ENCODE results near the gene LDLRAD4.

Gene LDLRAD4

DNA sequence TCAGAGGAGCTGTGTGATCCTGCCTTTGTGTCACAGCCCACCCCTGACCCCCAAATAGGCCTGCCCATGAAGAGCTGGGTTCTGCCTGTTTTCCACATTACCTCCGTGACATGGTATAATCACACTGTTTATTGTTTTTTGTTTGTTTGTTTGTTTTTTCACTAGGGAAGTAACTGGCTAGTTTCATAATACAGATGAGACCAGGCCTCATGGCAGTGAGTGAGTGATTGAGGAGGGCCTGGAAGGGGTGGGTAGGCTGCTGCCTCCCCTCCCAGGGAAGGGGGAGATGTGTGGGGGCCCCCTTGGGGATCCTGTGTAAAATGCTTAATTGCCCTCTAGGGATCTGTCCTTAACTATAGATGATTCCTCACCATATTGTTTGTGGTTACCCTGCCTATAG, 190.5 kb downstream of the LDLRAD4 start:
- DNase-seq (ENCODE audit: low spot score) = no peak

DNA sequence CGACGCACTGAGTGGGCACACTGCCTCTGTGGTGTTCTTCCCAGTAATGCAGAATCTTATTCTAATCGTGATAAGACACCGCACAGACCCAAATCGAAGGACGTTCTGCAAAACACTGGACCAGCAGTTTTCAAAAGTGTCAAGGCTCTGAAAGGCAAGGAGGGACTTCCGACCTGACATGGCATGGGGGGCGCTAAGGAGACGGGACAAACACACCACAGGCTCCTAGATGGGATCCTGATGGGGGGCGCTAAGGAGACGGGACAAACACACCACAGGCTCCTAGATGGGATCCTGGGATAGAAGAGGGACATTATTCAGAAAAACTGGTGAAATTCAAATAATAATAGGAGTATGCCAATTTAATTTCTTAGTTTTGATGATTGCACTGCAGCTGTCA, 191.4 kb downstream of the LDLRAD4 start:
- no peak for DNase-seq (ENCODE audit: low spot score)

GRCh38 chr18:13410471-13410870, 191.9 kb downstream of the LDLRAD4 start:
- DNase-seq (ENCODE audit: low spot score) = no peak

GRCh38 chr18:13412017-13412416, 193.5 kb downstream of the LDLRAD4 start:
- DNase-seq (ENCODE audit: low spot score) = no peak

GRCh38 chr18:13412901-13413300, 194.3 kb downstream of the LDLRAD4 start:
- no peak for DNase-seq (ENCODE audit: low spot score)

- no peak for DNase-seq (ENCODE audit: low spot score)
Measured at GRCh38 chr18:13414102-13414501, 195.5 kb downstream of the LDLRAD4 start.

DNA sequence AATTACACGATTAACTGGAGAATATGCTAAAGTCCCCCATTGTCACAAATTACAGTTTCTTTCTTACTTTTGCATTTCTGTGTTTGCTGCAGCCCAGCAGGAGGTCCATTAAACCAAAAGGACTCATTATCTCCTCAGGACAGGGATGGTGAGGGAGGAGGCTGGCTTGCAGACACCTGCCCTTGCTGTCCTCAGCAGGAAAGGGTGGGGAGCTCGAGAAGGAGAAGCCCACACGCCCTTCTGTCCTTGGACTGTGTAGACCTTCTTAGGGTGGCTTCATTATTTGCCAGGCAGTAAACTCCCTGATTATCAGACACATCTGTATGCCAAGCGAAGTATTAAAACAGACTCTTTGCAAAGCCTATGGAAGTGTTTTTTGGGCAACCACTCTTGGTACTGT, 196.0 kb downstream of the LDLRAD4 start:
- DNase-seq (ENCODE audit: low spot score) = no peak

GRCh38 chr18:13415736-13416135, 197.2 kb downstream of the LDLRAD4 start:
- no peak for DNase-seq (ENCODE audit: low spot score)

DNA sequence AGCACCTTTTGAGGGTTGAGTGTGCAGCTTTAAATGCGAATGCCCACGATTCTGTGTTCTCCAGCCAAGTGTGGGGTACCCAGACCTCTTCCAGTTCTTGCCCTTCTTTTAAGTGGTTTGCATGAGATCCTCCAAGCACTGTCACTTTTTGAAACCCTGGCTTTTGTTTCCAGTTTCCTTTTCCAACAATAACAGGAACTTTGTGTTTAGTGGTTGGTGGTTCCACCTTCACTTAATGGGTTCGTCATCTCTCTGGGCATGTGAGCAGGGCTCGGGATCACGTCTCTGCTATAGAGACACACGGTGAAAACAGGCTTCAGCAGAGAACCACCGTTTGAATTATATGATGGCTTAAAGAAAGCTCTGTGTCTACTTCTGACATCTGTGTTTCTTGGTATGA, 197.6 kb downstream of the LDLRAD4 start:
- DNase-seq (ENCODE audit: low spot score) = no peak

DNA sequence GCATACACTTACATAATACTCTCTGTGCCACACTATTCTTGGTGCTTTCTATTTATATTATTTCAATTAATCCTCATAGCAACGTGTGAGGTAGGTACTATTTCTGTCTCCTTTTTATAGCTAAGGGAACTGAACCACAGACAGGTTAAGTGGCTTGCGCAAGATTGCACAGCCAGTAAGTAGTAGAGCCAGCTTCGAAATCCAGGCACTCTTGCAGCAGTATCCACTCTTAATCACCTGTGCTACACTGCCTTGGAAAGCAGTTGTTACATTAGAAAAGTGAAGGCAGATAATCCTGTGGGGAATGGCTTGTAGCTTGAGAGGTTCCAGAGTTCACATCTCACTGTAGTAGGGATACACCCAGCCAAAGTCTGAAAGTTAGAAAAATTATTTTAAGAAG, 198.3 kb downstream of the LDLRAD4 start:
- no peak for DNase-seq (ENCODE audit: low spot score)

GRCh38 chr18:13418013-13418710, 199.6 kb downstream of the LDLRAD4 start:
- no peak for DNase-seq (ENCODE audit: low spot score)

DNA sequence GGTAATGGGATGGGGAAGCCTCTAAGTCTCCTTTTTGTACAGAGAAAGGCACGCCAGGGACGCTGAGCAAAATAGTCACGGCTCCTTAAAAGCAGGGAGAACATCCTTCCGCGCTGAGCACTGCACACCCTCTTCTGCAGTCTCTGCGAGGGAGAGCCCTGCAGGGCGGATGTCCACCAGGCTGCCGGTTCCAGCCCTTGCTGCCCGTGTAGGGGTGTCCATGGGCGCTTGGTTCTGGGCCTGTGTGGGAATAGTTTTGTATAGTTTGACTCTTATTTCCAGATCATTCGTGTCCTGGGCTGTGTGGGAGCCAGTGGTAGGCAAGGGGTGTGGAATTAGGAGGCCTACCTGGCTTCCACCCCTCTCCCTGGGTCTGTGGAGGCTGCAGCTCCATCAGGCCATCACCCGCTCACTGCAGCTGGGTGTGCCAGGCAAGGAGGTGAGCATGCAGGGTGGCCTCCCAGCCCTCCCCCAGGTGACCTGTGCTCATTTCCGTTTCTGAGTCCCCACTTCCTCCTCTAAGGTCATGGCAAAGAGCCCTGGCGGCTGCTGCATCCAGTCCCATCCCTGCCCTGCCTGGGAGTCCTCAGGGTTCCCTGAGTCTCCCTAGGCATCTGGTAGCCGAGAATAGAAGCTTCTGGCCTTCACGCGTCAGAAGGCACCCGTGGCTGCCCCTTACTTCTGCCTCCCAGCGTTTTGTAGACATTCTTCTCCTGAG, 202.6 kb downstream of the LDLRAD4 start:
- DNase-seq (ENCODE audit: low spot score) = no peak

- DNase-seq (ENCODE audit: low spot score) = no peak
Measured at GRCh38 chr18:13422541-13423147, 204.1 kb downstream of the LDLRAD4 start.

DNA sequence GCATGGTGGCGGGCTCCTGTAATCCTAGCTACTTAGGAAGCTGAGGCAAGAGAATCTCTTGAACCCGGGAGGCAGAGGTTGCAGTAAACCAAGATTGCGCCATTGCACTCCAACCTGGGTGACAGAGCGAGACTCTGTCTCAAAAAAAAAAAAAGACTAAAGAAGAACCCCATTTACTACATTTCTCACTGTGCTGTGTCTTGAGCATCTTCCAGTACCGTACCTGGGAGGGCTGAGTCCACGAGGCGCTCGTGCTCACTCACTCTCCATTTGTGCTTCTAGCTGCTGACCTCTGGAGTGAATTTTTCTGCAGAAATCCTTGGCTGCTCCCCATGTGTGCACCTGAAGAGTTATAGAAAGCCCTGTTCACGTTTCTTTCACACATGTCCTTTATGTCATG, 204.8 kb downstream of the LDLRAD4 start:
- DNase-seq (ENCODE audit: low spot score) = no peak

DNA sequence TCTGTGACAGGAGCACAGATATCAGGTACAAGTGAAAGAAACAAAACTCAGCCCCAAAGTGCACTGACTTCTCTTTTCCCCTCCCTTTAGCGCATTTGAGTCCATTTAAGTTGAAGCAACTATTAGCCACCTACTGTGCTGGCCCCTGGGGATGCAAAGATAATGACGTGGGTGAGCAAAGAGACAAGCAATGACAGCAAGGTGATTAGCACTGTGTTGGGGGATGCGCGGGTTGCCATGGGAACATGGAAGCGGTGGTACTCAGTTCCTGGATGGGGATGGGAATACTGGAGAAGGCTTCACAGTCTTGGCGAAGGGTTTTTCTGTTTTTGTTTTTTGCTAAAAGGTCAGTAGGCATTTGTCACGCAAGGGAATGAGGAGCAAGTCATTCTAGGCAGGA, 205.8 kb downstream of the LDLRAD4 start:
- DNase-seq (ENCODE audit: low spot score) = no peak

DNA sequence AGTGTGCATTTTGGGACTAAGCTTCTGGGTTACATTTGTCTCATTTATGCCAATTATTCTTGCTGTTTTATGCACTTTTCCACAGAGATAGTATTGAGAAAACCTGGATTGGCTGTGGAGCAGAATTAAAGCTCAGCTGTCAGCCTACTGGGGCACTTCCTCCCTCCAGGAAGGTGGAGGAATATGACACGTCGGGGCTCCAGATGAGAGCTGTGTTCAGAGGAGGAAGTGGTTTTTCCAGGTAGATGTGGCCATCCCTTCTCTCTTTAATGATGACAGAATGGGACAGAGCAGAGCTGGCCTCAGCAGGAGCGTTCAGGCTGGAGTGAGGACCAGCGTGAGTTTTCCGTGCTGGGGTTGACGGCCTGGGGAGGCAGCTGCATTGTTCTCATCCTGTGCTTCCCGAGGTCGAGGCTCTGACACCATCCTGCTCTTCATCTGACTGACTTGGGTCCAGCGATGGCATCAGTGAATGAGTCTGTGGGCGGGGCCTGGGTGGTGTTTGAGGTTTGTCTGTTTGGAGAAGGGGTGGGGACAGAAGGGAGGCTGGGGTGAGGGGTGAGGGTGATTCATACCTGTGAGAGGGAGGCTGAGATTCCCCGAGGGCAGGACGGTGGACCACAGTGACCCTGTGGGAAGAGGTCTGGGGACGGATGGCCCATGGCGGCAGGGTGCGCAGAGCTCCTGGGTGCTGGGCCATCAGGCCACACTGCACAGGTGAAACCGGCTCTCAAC, 207.0 kb downstream of the LDLRAD4 start:
- peak; percentile 45 for DNase-seq (ENCODE audit: low spot score)

DNA sequence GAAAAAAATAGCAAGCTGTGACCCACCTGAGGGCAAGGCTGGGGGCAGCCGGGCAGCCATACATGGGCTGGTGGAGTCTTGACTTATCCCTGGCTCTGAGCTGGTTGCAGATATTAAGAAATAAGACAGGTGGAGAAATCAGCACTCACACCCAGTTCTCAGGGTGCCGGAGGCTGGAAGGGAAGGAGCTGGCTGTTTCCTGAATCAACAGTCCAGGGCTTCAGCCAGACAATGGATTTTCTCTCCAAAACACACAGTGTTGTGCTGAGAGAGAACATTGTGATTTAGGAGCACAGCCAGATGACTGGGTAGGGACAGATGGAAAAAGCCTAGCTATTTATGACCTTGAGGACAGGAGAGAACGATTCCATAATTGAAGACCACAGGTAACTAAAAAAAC, 208.8 kb downstream of the LDLRAD4 start:
- no peak for DNase-seq (ENCODE audit: low spot score)

DNA sequence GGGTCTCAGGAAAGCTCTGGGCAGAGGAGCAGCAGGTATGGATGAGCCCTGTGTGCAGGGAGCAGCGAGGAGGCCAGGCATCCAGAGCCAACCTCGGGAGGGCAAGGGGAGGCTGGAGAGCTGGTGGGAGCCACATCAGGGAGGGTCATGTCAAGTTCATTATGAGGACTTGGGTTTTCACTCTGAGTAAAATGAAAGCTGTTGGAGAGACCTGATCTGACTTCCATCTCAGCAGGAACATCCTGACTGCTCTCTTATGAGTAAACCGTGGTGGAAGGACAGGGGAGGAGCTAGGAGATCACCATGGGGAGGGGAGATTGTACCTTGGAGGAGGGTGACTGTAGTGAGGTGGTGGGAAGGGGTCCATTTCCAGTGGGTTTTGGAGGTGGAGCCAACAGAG, 209.8 kb downstream of the LDLRAD4 start:
- DNase-seq (ENCODE audit: low spot score) = no peak

DNA sequence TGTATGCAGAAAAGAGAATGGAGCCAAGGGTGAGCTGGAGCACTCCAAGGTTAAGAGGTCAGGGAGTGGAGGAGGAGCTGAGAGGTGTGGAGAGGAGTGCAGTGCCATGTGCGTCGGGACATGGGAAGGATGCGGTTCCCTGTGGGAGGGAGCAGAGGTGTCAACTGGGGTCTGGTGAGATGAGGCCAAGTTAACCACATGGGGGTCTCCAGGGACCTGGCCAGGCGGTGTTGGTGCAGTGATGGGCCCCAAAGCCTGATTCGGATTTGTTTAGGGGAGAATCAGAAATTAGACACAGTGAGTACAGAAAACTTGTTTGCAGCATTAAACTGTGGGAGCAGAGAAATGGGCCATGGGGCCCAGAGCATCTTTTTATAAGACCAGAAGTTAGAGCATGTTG, 210.5 kb downstream of the LDLRAD4 start:
- DNase-seq (ENCODE audit: low spot score) = no peak

DNA sequence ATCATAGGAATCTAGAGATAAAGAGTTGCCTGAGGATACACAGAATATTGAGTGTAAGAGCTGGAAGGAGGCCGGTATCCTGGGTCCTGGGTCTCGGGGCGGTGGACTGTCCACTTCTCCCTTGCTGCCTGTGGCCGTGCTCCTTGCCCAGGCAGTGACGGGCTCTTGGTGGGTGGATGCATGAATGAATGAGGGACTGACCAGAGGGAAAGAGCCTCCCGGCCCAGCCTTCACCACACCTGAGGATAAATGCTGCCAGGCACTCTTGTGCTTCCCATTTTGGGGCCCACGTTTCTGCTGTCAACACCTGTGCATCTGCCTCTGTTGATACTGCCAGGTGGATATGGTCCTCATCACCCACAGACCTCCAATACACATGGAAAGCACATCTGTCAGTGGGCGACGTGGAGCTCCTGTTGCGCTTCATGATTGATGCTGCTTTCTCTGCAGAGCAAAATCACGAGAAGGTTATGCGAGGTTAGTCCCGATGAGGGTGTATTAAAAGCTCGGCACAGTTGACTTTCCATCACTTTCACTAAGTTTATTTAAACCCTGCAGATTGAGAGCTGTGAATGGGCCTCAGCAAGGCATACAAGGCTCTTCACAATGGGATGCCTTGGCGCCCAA, 211.4 kb downstream of the LDLRAD4 start:
- DNase-seq (ENCODE audit: low spot score) = no peak

DNA sequence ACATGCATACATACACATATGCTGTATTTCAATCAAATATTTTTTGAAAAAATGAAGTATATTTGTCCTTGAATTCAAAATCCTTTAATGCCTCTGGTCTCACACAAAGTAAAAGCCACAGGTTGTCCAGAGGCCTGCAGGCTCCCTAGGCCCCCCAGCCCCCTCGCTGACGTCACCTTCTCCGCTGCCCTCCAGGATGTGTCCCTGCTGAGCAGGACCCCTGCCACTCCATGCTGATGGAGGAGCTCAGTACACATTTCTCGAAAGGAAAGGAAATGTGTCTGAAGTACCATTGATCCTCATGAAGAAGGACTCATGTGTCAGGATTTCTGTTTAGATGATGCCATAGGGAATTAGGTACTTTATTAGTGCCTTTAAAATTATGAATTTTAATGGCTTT, 212.1 kb downstream of the LDLRAD4 start:
- no peak for DNase-seq (ENCODE audit: low spot score)

DNA sequence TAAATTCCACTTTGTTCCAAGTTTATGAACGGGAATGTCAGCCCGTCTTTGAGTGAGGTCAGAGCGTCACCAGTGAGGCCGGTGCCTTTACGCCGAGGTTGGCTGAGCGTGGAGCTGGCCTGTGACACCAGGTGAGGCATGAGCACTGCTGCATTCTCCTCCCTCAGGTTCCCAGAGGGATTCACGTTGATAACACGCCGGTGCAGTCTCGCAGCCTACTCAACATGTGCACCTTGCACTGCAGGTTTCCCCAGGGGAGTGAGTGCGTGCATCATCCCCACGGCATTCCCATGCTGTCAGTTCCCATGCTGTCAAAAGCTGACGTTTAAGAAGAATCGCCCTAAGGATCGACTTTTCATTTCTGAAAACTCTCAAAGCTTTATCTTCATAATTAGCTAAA, 213.3 kb downstream of the LDLRAD4 start:
- no peak for DNase-seq (ENCODE audit: low spot score)
